Upper lobe of left lung (tissue), 6 donors: ENCODE results near the gene SLC15A1. TPM values are rescaled to one million over a fixed set of nuclear protein-coding genes. Genes with fewer than 3 reads are reported as not detected.

Source experiments
- ATAC-seq, 2 donors: fragments of 200-7000 bp; cut with Tn5 transposase; one replicate each; pipeline ENCODE4 v1.9.1; 2022; ENCODE audit warnings: mild to moderate bottlenecking in 2 of 2, moderate library complexity in 2 of 2; ENCODE audit not compliant: low FRiP score in 2 of 2
- DNase-seq, 2 donors: peaks; one replicate each; pipeline ENCODE4 v3.0.0-alpha.2; 2019 to 2020
- H3K27ac ChIP-seq, 4 donors: fragments of 200-600 bp; sonication (generic); one replicate each; pipeline ENCODE4 v1.5.1; 2016 to 2019
- H3K27me3 ChIP-seq, 4 donors: fragments of 200-600 bp; sonication (generic); one replicate each; pipeline ENCODE4 v1.5.1; 2017 to 2019
- H3K36me3 ChIP-seq, 4 donors: fragments of 200-600 bp; sonication (generic); one replicate each; pipeline ENCODE4 v1.5.1; 2016 to 2019
- H3K4me1 ChIP-seq, 4 donors: fragments of 200-600 bp; sonication (generic); one replicate each; pipeline ENCODE4 v1.5.1; 2018 to 2019
- H3K4me3 ChIP-seq, 4 donors: fragments of 200-600 bp; sonication (generic); one replicate each; pipeline ENCODE4 v1.5.1; 2017 to 2019; ENCODE audit warnings: mild to moderate bottlenecking in 2 of 4, moderate library complexity in 1 of 4
- H3K9me3 ChIP-seq, 4 donors: fragments of 200-600 bp; sonication (generic); one replicate each; pipeline ENCODE4 v1.5.1; 2018 to 2019
- EP300 ChIP-seq, 4 donors: sonication (generic); formaldehyde crosslinking; IDR thresholded peaks; one replicate each; pipeline ENCODE4 v1.5.1; 2017; ENCODE audit warnings: antibody characterized with exemption in 4 of 4, control low read depth in 2 of 4
- POLR2A ChIP-seq, 4 donors: fragments of 450-650 bp; IDR thresholded peaks; one replicate each; pipeline ENCODE4 v1.5.1; 2016 to 2017; ENCODE audit warnings: antibody characterized with exemption in 4 of 4, mild to moderate bottlenecking in 2 of 4
- POLR2AphosphoS5 ChIP-seq, 2 donors: sonication (generic); formaldehyde crosslinking; IDR thresholded peaks; one replicate each; pipeline ENCODE4 v1.5.1; 2017; ENCODE audit warnings: antibody characterized with exemption in 2 of 2
- WGBS, 2 donors: methylation state at CpG; one replicate each; pipeline ENCODE4 v1.1.5; 2017 to 2018; 5-methylcytosine and 5-hydroxymethylcytosine counted together
- total RNA-seq, 6 donors: library from RNA; depleted of rRNA in 4 of 6; stranded (reverse); fragments of >200 nt in 4 of 6; gene quantifications; one replicate each; pipeline versions ENCODE4 v1.1.0 to v1.2.1, GENCODE V29; 2016 to 2021
- TF ChIP-seq, protein P1 (sequence below), 6 experiments: fragments of 450-650 bp in 4 of 6; fragments of 200-600 bp in 2 of 6; sonication (generic) in 2 of 6; IDR thresholded peaks; one replicate each; pipeline ENCODE4 v1.5.1; 2016 to 2019; ENCODE audit warnings: antibody characterized with exemption in 6 of 6
- donor health status: DM: no; HTN: no; CAD: no; lungs with moderate emphysema.
- donor health status: DM: no; HTN: yes; CAD: no; lungs with severe emphysema.

Gene SLC15A1
- total RNA-seq, 6 donors from 2014 or later, result 0.07 to 0.23 (median 0.15) TPM; not detected in 3

DNA sequence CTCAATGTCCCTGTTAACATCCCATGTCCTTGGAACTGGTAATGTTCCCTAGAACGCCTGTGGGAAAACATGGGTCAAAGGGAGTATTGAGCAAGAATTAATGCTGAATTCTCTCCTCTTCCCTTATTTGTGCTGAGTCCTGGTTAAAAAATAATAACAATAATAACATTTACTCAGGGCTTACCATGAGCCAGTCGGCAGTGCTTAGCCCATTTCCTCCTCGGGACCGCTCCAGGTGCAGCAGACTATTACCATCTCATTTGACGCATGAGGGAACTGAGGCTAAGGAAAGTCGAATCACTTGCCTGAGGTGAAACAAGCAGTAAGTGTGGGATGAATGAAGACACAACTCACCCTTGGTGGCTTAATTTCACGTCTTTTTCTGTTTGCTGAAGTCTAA lies 33.6 kb upstream of the SLC15A1 start:
- DNase-seq (no peak), ATAC-seq (no peak)
- H3K4me1 ChIP-seq, result no peaks in the 10 kb centered on the region
- TF ChIP-seq EP300 (IDR thresholded peaks at IDR 0.05) (no peak), POLR2A (IDR thresholded peaks at IDR 0.05) (no peak), POLR2AphosphoS5 (IDR thresholded peaks at IDR 0.05) (no peak)
- TF ChIP-seq, protein P1, sequence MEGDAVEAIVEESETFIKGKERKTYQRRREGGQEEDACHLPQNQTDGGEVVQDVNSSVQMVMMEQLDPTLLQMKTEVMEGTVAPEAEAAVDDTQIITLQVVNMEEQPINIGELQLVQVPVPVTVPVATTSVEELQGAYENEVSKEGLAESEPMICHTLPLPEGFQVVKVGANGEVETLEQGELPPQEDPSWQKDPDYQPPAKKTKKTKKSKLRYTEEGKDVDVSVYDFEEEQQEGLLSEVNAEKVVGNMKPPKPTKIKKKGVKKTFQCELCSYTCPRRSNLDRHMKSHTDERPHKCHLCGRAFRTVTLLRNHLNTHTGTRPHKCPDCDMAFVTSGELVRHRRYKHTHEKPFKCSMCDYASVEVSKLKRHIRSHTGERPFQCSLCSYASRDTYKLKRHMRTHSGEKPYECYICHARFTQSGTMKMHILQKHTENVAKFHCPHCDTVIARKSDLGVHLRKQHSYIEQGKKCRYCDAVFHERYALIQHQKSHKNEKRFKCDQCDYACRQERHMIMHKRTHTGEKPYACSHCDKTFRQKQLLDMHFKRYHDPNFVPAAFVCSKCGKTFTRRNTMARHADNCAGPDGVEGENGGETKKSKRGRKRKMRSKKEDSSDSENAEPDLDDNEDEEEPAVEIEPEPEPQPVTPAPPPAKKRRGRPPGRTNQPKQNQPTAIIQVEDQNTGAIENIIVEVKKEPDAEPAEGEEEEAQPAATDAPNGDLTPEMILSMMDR (IDR thresholded peaks at IDR 0.05), result no peak
- 76 to 78% methylated on average over 7 of the region's 7 CpGs for WGBS, 2 donors
- H3K27me3 ChIP-seq, result no peaks in the 10 kb centered on the region
- H3K36me3 ChIP-seq, result no peaks in the 10 kb centered on the region
- no peak overlapping the region for H3K27ac ChIP-seq
- no peaks in the 10 kb centered on the region for H3K9me3 ChIP-seq
- H3K4me3 ChIP-seq, result no peak overlapping the region

DNA sequence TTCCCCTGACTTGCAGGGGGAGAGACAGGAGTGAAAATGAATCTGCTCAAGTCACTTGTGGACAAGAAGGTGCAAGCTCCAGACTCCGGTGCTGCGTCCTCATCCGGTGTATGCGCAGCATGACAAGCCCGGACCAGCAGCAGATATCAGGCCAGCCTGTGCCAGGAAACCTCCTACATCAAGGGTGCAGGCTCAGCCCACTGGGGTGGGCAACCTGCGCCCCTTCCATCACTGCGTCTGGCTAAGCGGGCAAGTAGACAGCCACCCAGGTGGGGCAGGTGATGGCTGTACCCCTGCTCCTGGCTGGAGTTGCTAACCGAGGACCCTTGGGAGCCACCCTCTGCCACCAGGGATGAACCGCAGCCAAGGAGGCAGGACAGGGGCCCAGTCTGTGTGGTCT lies 32.9 kb upstream of the SLC15A1 start:
- DNase-seq (no peak), ATAC-seq (no peak)
- WGBS, 2 donors, result 80 to 93% methylated on average over 2 to 10 of the region's 10 CpGs
- H3K27me3 ChIP-seq, result no peaks in the 10 kb centered on the region
- H3K4me3 ChIP-seq, result no peak overlapping the region
- TF ChIP-seq POLR2AphosphoS5 (IDR thresholded peaks at IDR 0.05), result no peak
- no peak for TF ChIP-seq EP300 (IDR thresholded peaks at IDR 0.05)
- TF ChIP-seq, protein P1 (IDR thresholded peaks at IDR 0.05), result no peak
- no peak for TF ChIP-seq POLR2A (IDR thresholded peaks at IDR 0.05)
- H3K27ac ChIP-seq, result no peak overlapping the region
- no peaks in the 10 kb centered on the region for H3K36me3 ChIP-seq
- H3K9me3 ChIP-seq, result no peaks in the 10 kb centered on the region
- no peaks in the 10 kb centered on the region for H3K4me1 ChIP-seq

- Histone ChIP-seq H3K27ac (no peak overlapping the region), H3K4me3 (no peak overlapping the region), H3K9me3 (no peaks in the 10 kb centered on the region), H3K36me3 (no peaks in the 10 kb centered on the region), H3K27me3 (no peaks in the 10 kb centered on the region), H3K4me1 (no peaks in the 10 kb centered on the region)
- ATAC-seq, result no peak
- DNase-seq, result no peak
- TF ChIP-seq POLR2A (IDR thresholded peaks at IDR 0.05) (no peak), POLR2AphosphoS5 (IDR thresholded peaks at IDR 0.05) (no peak), EP300 (IDR thresholded peaks at IDR 0.05) (no peak)
- TF ChIP-seq, protein P1 (IDR thresholded peaks at IDR 0.05), result no peak
- 61 to 76% methylated on average over 5 to 8 of the region's 8 CpGs for WGBS, 2 donors
These were observed 32.2 kb upstream of the SLC15A1 start for GRCh38 chr13:98784666-98785065.

- WGBS, 2 donors, result 76 to 90% methylated on average over 12 of the region's 12 CpGs
- no peak for ATAC-seq
- no peak for DNase-seq
- no peak overlapping the region for H3K4me3 ChIP-seq
- H3K27me3 ChIP-seq, result no peaks in the 10 kb centered on the region
- H3K4me1 ChIP-seq, result no peaks in the 10 kb centered on the region
- H3K9me3 ChIP-seq, result no peaks in the 10 kb centered on the region
- no peak overlapping the region for H3K27ac ChIP-seq
- TF ChIP-seq, protein P1 (IDR thresholded peaks at IDR 0.05), result no peak
- TF ChIP-seq POLR2A (IDR thresholded peaks at IDR 0.05) (no peak), POLR2AphosphoS5 (IDR thresholded peaks at IDR 0.05) (no peak), EP300 (IDR thresholded peaks at IDR 0.05) (no peak)
- no peaks in the 10 kb centered on the region for H3K36me3 ChIP-seq
These were observed 31.5 kb upstream of the SLC15A1 start for GRCh38 chr13:98783856-98784478.

DNA sequence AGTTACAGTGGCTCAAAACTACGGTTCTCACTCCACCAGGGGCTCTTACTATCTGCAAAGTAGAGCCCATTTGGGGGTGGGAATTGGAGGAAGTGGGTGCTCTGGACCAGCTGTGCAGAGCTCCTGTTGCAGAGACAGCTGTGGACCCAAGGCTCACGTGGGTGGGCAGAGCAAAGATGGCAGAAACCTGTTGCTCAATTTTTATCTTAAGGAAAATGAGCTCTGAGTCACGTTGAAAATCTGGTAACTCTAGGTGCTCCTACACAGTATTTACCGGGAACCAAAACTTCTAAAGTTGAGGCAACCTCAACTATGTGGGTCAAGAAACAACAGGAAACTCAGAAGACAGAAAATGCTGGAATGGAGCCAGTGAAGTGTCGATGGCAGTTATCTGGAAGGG lies 30.2 kb upstream of the SLC15A1 start:
- WGBS, 2 donors, result 42 to 59% methylated on average over 5 of the region's 5 CpGs
- Histone ChIP-seq H3K36me3 (no peaks in the 10 kb centered on the region), H3K27ac (no peak overlapping the region), H3K4me3 (no peak overlapping the region), H3K27me3 (no peaks in the 10 kb centered on the region), H3K4me1 (no peaks in the 10 kb centered on the region), H3K9me3 (no peaks in the 10 kb centered on the region)
- DNase-seq (no peak), ATAC-seq (no peak)
- TF ChIP-seq POLR2A (IDR thresholded peaks at IDR 0.05) (no peak), POLR2AphosphoS5 (IDR thresholded peaks at IDR 0.05) (no peak), EP300 (IDR thresholded peaks at IDR 0.05) (no peak)
- TF ChIP-seq, protein P1 (IDR thresholded peaks at IDR 0.05), result no peak
